ENCODE results near the gene AGAP2. TPM values are rescaled to one million over a fixed set of nuclear protein-coding genes. Genes with fewer than 3 reads are reported as not detected.

AGAP2 gene
- 0.17 and 0.20 TPM in 2 replicates for total RNA-seq

GRCh38 chr12:57738661-57739237, at the start of gene AGAP2:
Gene AGAP2 (minus strand): TSS chr12:57738742. CDS start chr12:57738246, 496 bp downstream.

GRCh38 chr12:57782608-57783465, 44.3 kb upstream of the AGAP2 start, which contains the start of gene TSFM:
Gene TSFM (plus strand): TSS chr12:57782787. CDS start chr12:57782802, 15 bp downstream.

GRCh38 chr12:57772429-57773322, 34.1 kb upstream of the AGAP2 start, which contains the start of gene EEF1AKMT3:
Gene EEF1AKMT3 (plus strand): TSS chr12:57772614. CDS start chr12:57772725, 111 bp downstream.

GRCh38 chr12:57771873-57772428, 33.4 kb upstream of the AGAP2 start, which contains the start of gene METTL1:
Gene METTL1 (minus strand): TSS chr12:57772105. CDS start chr12:57772083, 22 bp downstream.

GRCh38 chr12:57766464-57767304, 28.1 kb upstream of the AGAP2 start, which contains the start of gene CYP27B1:
Gene CYP27B1 (minus strand): TSS chr12:57767078. CDS start chr12:57767041, 37 bp downstream.

GRCh38 chr12:57754411-57755193, 16.1 kb upstream of the AGAP2 start, which contains the start of gene MARCHF9:
Gene MARCHF9 (plus strand): TSS chr12:57755103. CDS start chr12:57755529, 426 bp downstream.

GRCh38 chr12:57751788-57752667, 13.5 kb upstream of the AGAP2 start, which contains the start of gene CDK4:
Gene CDK4 (minus strand): TSS chr12:57752310. CDS start chr12:57751717, 593 bp downstream.

GRCh38 chr12:57744777-57745484, 6.4 kb upstream of the AGAP2 start, which contains the start of gene TSPAN31:
Gene TSPAN31 (plus strand): TSS chr12:57745039. CDS start chr12:57745155, 116 bp downstream.

GRCh38 chr12:57693659-57694458, 44.7 kb downstream of the AGAP2 start, which contains the start of gene OS9:
Gene OS9 (plus strand): TSS chr12:57694132. CDS start chr12:57694162, 30 bp downstream.

Other genes starting within 250 kb of the AGAP2 start
- 42.5 and 66.2 TPM in 2 replicates for gene DDIT3, start 218.2 kb downstream of the AGAP2 start, total RNA-seq
- 8.2 and 15.3 TPM in 2 replicates for gene MBD6, start 215.9 kb downstream of the AGAP2 start, total RNA-seq
- gene DCTN2, start 191.6 kb downstream of the AGAP2 start, total RNA-seq, result 99.9 and 100.0 TPM in 2 replicates
- gene KIF5A, start 188.7 kb downstream of the AGAP2 start, total RNA-seq, result 0.98 and 2.1 TPM in 2 replicates
- 22.9 and 28.2 TPM in 2 replicates for gene PIP4K2C, start 147.6 kb downstream of the AGAP2 start, total RNA-seq
- gene DTX3, start 133.9 kb downstream of the AGAP2 start, total RNA-seq, result 15.6 and 24.3 TPM in 2 replicates
- gene ARHGEF25, start 127.3 kb downstream of the AGAP2 start, total RNA-seq, result 31.5 and 31.7 TPM in 2 replicates
- 6.4 and 14.5 TPM in 2 replicates for gene B4GALNT1, start 105.5 kb downstream of the AGAP2 start, total RNA-seq
- gene OS9, start 44.6 kb downstream of the AGAP2 start, total RNA-seq, result 330 and 353 TPM in 2 replicates
- gene TSPAN31, start 6.3 kb upstream of the AGAP2 start, total RNA-seq, result 51.1 and 81.8 TPM in 2 replicates
- gene CDK4, start 13.6 kb upstream of the AGAP2 start, total RNA-seq, result 152 and 184 TPM in 2 replicates
- 4.2 and 6.2 TPM in 2 replicates for gene MARCHF9, start 16.4 kb upstream of the AGAP2 start, total RNA-seq
- gene CYP27B1, start 28.3 kb upstream of the AGAP2 start, total RNA-seq, result 0.20 and 0.79 TPM in 2 replicates
- 6.2 and 13.6 TPM in 2 replicates for gene METTL1, start 33.4 kb upstream of the AGAP2 start, total RNA-seq
- 6.1 and 10.7 TPM in 2 replicates for gene EEF1AKMT3, start 33.9 kb upstream of the AGAP2 start, total RNA-seq
- gene TSFM, start 44.0 kb upstream of the AGAP2 start, total RNA-seq, result 16.0 and 17.1 TPM in 2 replicates
- 4.0 and 4.2 TPM in 2 replicates for gene AVIL, start 80.0 kb upstream of the AGAP2 start, total RNA-seq
- 81.6 and 108 TPM in 2 replicates for gene CTDSP2, start 108.0 kb upstream of the AGAP2 start, total RNA-seq
- gene ATP23, start 202.8 kb upstream of the AGAP2 start, total RNA-seq, result 2.8 and 9.8 TPM in 2 replicates

Data from smooth muscle cell of the pulmonary artery (primary cell).